Activated CD4-positive, alpha-beta T cell treated with anti-CD3 and anti-CD28 coated beads for 48 hours (primary cell): ENCODE results near the gene PTPN2.
"Not testable (repeated sequence)": the region's sequence is repeated elsewhere in the genome, so short reads cannot be mapped to it uniquely, and the experiment has no call there.

Source experiments
- DNase-seq: peaks from one replicate; pipeline ENCODE4 v3.0.0-alpha.2; 2020

PTPN2 gene

DNA sequence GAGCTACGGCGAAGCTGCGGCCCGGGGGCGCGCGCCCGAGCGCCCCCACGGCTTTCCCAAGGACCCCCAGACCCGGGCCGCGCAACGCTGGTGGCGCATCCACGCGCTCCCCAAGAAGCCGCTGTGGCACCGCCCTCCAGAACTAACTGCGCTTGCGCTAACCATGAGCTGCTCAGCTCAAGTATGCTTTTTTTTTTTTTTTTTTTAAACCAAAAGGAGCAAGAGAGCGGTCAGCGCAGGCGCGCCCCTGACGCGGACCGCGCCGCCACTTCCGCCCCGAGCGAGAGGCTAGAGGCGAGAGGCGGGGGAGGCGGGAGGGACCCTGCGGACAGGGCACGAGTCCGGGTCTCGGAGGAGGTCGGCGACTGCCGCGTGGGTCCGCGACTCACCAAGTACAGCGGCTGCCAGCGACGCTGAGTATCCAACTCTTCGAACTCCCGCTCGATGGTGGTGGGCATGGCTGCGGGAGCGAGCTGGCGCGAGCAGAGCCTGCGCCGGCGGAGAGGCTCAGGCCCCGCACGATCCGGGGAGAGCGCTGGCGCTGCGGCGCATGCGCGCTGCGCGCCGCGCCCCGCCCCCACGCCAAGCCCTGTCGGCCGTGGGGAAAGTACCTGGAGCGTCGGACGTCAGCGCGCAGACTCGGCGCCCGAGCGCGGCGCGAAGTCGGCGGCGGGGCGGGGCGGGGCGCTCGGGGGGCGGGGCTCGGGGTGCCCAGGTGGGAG is at the start of gene PTPN2:
Gene PTPN2 (minus strand): TSS at position 554 of the 722 bp plus-strand sequence. CDS start 96 bp downstream, at position 458.
- DNase-seq, result peak; percentile 93

DNA sequence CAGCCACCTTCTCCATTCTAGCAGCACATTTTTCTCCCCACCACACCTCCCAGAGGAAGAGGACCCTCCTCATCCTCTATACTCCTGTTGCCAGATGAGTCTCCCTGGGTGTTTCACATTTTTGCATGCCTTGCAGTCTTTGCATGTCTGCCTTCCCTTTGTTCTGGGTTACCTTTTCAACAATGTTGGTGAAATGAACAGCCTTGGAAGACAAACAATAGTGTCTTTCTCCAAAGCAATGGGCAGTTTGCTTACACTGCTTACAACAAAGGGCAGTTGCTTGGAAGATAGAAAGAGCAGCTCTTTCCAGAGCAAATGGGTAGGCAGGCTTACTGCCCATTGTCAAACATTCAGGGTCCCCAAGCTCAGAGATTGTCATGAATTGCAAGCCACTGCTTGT is 49.3 kb upstream of the PTPN2 start:
- DNase-seq, result no peak

DNA sequence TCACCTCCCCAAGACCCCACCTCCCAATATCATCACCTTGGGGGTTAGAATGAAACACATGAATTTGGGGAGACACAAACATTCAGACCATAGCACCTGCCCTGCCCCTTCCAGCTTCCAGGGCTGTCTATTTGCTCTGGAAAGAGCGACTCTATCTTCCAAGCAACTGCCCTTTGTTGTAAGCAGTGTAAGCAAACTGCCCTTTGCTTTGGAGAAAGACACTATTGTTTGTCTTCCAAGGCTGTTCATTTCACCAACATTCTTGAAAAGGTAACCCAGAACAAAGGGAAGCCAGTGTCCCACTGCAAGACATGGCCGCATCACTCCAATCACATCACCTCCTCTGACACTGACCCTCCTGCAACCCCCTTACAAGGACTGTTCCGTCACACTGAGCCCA is 46.9 kb upstream of the PTPN2 start:
- DNase-seq, result no peak

DNA sequence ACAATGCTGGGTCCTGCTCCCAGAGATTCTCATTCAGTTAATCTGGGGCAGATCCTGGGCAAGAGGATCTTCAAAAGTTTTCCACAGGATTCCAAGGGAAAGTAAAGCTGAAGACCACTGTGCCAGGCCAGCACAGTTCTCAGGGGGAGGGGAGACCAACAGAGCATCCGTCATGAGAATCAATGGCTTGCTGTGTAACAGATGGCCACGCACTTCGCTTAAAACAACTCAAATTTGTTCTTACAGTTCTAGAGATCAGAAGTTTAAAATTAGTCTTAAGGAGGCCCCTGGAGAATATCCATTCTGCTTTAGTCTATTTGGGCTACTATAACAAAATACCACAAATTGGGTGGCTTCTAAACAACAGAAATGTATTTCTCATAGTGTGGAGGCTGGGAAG is 46.3 kb upstream of the PTPN2 start:
- no peak for DNase-seq

DNA sequence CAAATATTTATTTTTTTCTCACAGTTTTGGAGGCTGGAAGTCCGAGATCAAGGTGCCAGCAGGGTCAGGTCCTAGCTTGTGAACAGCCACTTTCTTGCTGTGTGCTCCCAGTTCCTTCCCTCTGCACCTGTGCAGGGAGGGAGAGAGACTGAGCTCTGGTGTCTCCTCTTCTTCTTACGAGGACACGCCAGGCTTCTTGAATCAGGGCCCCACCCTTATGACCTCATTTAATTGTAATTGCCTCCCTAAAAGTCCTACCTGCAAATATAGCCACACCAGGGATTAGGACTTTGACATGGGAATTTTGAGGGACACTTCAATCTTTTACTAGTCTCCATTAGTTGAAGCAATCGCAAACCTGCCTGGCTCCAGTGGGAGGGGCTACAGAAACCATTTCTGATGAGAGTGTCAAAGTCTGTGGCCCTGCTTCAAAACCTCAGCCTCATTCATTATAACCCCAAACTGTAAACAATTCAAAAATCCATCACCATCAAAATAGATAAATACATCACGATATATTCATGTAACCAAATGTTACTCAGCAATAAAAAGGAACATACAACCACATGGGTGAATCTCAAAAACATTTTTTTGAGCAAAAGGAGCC is 45.5 kb upstream of the PTPN2 start:
- no peak for DNase-seq

DNA sequence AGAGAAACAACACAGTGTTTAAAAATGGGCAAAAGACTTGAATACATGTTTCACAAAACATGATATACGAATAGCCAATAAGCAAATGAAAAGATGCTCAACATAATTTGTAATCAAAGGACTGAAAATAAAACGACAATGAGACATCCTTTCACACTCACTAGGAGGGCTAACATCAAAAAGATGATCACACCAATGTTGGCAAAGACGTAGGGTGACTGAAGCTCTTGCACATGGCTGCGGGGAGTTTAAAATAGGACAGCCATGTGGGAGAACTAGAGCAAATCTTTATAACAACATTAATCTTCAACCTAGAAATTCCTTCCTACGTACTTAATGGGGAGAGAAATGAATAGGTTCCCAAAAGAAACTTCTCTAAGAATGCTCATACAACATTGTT is 44.6 kb upstream of the PTPN2 start:
- DNase-seq, result no peak

DNA sequence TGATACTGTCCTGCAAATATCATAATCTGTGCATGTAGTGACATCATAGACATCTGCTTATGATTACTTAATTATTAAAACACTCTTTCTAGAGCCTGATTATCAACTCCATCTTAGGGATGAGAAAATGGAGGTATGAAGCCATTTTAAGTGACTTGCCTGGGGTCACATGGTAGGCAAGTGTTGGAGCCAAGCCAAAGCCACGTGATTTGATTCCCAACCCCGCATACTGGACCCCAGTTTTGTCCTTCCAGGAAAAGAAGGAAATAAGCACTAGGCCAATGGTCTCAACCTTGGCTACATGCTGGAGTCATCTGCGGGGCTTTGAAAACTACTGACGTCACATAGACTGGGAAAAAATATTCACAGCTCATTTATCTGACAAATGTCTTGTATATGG is 44.2 kb upstream of the PTPN2 start:
- no peak for DNase-seq

DNA sequence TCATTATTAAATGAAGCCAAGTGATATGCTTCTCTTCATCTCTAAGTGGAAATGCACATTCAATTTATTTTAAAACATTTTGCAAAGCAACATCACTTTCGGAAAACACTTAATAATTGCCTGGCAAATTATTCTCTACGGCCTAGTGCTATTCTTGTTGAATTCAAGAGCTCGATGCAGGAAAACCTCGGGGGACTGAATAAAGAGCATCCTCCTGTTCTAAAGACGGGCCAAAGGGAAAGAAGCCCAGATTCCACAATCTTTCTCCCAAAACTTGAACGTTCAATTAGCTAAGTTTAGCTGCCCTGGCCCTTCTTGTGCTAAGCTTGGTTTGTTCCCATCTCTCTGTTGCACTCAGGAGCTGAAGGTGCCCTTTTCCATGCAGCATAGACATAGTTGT is 40.6 kb upstream of the PTPN2 start:
- DNase-seq, result no peak

DNA sequence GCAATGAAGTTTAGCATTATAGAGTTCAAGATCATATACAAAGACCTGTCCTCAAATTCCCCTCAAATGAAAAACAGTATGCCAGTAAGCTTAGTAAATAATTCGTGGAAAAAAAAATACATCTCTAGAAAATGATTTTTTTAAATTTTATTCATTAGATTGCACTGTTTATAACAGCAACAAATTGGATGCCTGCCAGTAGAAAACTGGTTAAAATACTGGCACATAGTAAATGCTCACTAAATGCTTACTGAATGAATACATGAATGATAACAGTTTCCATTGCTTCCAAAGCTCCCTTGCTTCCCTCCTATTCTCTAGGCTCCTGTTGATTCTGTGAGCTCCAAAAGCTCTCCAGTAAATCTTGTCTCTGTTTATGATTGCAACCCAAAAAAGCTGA is 38.2 kb upstream of the PTPN2 start:
- no peak for DNase-seq

DNA sequence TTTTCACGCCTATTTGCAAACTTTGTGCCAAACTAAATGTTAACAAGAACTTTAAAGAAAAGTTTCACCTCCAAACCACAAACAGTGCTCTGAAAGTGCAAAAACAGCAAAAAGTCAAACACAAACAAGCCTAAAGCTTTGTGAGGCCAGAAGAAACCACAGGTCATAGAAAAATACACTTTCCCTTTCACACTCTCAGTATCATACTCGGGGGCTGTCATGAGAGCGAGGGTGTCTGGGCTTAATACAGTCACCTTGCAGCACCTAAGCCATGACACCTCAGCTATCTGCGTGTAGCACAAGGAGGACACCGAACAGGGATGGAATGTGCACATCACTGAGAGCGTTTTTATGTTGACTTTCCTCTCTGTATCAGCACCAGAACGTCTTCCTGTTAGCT is 37.1 kb upstream of the PTPN2 start:
- DNase-seq, result peak; percentile 43

DNA sequence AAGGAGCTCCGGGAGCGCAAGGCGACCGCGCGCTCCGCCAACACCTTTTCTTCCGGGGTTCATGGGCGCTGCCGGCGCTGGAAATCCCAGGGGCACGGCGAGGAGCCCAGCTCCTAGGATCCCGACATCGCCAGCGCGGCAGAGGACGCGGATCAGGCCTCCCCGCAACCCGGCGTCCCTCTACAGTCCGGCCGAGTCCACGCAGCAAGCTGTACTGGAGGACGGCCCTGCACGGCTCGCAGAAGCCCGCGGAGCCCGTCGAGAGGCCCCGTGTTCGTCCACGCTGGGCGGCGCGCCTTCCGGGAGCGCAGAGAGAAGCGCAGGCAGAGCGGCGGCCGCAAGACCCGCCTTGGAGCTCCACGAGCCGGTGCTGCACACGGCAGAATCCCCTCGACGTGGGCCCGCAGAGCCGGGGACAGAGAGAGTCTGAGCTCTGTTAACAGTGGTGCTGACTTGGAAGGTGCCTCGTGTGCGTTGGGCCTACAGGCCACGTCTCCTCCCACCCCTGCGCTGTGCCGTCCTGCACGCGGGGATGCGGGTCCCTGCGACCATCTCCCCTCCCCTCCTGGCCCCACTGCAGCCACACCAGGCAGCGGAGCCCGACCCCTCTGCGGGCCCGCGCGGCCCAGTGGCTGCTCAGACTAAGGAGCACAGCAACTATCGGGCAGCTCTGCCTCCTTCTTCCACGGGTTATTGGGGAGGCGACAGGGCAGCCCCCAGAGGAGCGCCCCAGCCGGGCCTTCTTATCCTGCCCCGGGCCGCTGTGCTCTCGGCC is 28.1 kb upstream of the PTPN2 start:
- no peak for DNase-seq

DNA sequence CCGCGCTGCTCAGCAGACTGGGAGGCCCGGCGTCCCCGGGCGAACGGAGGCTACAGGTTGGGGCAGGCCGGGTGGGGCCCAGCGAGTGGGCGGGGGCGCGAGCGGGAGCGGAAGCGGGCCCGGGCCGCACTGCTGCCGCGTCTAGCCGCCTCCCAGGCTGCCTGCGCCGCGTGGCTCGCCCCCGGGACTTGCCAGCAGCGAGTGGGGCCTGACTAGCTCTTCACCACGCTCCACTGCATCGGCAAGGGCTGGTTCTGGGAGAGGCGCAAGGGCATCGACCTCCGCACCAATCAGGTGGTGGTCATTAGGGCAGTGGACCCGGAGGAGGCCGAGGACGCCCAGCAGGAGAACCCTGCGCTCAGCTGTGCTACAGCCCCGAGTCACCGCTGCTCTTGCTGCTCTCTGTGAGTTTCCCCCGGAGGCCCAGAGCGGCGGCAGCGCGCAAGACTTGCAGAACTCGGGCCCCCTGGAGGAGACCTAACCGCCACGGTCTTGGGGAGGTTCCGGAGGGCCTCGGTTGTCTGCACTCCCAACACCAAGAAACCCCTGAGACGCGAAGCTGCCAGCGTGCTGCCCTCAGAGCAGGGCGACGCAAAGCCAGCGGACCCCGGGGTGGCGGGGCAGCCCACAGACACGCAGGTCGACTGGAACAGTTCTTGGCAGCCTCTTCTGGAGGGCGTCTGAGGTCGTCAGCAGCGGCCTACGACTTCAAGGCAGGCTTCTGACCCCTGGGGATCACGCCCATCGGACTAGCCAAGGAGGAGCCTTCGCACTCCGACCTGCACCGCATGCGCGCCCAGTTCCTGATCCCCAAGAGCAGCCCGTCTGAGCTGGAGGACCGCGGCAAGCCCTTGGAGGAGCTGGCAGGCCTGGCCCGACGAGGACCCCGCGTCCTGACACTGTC is 27.2 kb upstream of the PTPN2 start:
- peak; percentile 68 for DNase-seq

DNA sequence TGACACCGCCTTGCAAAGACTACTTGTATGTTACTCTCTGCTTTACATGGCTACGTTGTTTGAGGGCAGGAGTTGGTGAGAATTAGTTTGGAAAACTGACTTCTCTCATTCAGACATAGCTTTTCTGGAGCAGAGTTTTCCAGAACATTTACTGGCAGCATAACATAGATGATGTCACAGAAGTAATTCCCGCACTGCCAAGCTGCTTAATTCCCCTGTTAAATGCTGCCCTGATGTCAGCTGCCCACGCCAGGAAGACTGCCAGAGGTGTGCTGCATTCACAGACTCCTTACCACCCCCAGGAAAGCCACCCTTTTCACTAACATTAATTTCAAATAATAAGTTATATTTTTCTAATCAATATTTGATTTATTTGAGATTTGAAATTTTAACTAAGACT is 24.7 kb upstream of the PTPN2 start:
- DNase-seq, result no peak

DNA sequence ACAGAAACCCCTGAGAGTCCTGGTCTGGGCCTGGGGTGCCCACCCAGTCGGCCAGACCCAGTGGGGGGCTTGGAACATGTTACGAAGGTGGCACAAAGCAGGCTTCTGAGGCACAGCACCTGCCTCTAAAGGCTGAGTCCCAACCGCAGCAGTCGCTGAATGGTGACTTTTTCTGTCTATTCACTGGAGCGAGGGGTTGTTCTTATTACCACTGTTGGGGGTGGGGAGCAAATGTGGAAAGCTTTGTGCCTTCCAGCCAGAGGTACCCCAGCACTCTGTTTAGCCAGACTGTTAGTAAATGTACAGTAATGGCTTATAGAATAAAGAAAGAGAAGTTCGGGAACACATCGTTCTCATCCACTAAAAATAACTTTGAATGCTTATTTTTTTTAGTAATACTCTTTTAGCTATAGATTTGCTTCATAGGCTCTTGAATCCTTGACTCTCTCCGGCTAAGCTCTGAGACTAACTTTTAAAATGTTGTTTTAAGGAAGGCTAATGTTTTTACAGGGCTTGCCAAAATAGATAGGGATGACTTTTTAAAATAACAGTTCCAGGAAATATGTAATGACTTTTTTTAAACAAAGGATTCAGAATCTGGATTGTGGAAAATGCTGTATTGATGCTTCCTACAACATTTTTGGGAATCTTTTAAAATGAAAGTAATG is 23.4 kb upstream of the PTPN2 start:
- no peak for DNase-seq

DNA sequence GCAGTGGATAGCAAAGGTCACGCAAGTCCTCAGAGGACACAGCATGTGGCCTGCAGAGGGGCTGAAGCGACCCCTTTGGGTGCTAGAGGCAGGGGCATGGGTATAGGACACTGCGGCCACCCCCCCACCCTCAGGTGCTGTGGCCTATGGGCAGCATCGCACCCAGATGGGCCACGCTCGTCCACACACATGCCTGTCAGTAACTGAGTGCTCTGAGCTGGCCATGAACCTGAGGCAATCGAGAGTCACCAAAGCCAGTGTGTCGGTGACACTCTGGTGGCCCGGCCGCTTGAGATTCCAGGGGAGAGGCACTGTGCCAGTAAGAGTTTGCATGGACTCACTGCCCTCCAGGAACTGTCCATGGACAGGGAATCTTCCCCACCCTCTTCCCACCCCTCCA is 22.7 kb upstream of the PTPN2 start:
- DNase-seq, result no peak

DNA sequence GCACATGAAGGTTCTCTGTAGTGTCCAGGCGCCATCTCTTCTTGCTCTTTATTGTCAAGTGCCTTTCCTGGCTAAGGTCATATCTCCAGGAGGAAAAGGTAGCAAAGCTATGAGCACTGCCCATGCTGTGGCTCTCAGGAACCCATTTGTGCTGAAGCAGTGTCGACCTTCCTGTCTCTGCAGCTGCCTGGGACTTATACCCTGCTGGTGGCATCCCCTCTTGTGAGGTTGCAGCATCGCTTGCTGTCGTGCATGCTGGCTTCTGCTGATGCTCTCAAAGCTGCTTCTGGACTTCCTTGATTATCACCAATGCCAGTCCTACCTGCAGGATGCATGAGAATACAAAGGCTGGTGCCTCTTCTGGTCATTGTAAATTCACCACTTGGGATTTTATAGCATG is 22.1 kb upstream of the PTPN2 start:
- DNase-seq, result no peak

DNA sequence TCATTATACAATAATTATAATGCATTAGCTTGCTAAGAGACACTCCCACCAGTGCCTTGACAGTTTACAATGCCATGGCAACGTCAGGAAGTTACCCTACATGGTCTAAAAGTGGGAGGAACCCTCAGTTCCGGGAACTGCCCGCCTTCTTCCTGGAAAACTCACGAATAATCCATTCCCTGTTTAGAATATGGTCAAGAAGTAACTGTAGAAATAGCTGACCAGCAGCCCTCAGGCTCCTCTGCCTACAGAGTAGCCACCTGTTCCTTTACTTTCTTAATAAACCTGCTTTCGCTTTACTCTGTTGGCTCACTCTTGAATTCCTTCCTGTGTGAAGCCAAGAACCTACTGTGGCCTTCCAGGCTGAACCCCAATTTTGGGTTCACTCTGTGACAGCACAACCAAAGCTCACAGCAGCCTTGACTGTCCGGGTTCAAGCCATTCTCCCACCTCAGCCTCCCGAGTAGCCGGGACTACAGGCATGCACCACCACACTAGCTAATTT is 20.0 kb upstream of the PTPN2 start:
- peak; percentile 64 for DNase-seq

DNA sequence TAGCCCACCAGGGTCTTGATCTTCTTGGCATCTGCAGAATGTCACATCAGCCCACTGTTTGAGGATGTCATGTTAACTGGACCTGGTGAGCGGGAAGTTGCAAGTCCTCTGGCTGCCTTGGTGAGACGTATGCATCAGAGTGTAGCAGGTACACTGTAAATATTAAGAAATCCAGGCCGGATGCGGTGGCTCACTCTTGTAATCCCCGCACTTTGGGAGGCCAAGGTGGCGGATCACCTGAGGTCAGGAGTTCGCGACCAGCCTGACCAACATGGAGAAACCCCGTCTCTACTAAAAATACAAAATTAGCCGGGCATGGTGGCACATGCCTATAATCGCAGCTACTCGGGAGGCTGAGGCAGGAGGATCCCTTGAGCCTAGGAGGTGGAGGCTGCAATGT is 17.2 kb upstream of the PTPN2 start:
- not testable (repeated sequence) for DNase-seq

DNA sequence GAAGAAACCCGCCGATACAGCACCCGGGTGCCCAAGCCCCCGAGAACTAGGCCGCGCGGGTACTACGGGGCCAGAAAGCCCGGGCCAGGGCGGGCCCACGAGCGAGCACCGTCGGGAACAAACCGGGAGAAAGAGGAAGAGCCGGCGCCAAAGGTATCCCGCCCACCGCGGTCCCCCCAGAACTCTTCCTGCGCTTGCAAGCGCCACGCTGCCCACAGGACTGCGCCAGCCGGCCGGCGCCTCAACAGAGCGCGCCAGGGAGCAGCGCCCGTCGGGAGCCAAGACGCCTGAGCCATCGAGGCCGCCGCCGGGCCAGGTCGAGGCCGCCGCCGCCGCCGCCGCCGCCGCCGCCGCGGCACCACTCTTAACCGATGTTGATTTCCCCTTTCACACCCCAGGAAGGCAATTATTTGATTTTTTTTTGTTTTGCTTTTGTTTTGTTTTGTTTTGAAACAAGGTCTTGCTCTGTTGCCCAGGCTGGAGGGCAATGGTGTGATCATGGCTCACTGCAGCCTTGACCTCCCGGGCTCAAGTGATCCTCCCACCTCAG is 12.8 kb upstream of the PTPN2 start:
- DNase-seq, result not testable (repeated sequence)

DNA sequence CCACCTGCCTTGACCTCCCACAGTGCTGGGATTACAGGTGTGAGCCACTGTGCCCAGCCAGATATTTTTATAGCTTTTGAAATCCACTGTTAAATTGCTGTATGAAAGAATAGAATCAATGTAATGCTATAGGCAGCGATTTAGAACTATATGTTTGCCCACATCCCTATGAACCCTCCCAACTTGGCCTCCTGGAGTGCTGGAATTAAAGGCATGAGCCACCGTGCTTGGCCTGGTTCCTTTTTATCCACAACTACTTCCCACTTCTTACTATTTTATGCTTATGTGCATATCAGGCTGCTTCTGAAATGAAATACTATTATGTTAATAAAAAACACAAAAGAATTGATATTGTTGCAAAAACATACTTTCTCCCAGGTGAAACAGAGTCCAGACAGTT is 11.6 kb upstream of the PTPN2 start:
- no peak for DNase-seq

DNA sequence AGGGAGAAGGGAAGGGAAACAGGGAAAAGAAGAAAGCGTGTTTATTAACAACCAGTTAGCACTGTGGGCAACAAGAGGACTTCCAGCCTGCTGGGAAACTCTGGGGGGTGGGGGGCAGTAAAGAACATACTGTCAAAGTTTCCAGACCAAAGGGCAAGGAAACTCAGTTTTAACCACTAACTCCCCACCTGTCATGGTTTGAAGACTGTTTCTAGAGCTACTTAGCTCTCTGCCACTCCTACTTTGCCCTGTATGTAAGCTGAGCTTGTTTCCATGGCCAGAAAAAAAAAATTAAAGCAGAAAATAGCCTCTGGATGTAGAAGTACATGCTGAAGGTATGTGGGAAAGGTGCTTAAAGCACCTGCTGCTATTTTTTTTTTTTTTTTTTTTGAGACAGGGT is 11.0 kb upstream of the PTPN2 start:
- DNase-seq, result no peak

DNA sequence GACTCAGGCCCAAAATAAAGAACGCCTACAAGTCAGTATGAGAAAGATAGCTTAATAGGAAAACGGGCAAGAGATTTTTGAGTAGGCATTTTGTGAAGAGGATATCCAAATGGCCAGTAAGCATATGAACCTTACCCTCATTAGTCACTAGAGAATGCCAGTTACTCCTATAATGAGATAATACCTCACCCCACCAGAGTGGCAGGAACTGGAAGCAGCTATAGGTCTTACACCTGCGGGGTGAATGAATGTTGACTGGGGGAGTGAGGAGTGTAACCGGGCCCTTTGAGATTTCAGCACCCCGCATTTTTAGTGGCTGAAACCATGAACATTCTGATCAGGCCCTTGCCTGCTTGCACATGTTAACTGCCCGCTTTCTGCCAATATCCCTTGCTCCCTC is 7.5 kb upstream of the PTPN2 start:
- DNase-seq, result no peak
